Prostate gland (tissue), 2 donors: ENCODE measurements around the gene STAG1. TPM values are rescaled to one million over a fixed set of nuclear protein-coding genes. Genes with fewer than 3 reads are reported as not detected.
A peak's percentile ranks its signal among the peaks of the same experiment; 100 is the strongest.

Experiments used
- DNase-seq: peaks from one replicate; pipeline ENCODE4 v3.0.0-alpha.2; 2019; ENCODE audit warnings: low spot score
- H3K27ac ChIP-seq, 2 donors: fragments of 200-600 bp; sonication (generic); 2 replicates each; pipeline ENCODE4 v1.5.1; 2017 to 2019
- H3K27me3 ChIP-seq: fragments of 200-600 bp; sonication (generic); replicated peaks from 2 replicates; pipeline ENCODE4 v1.5.1; 2019; ENCODE audit not compliant: insufficient read depth
- H3K36me3 ChIP-seq, 2 donors: fragments of 200-600 bp; sonication (generic); 1 replicate in 1 of 2; 2 replicates in 1 of 2; pipeline versions ENCODE4 v1.5.1 to v1.8.1; 2017 to 2019
- H3K4me1 ChIP-seq: fragments of 200-600 bp; sonication (generic); replicated peaks from 2 replicates; pipeline ENCODE4 v1.5.1; 2019
- H3K4me3 ChIP-seq, 2 donors: fragments of 200-600 bp; sonication (generic); 2 replicates each; pipeline ENCODE4 v1.5.1; 2017 to 2019
- H3K9me3 ChIP-seq: fragments of 200-600 bp; sonication (generic); 2 replicates; pipeline ENCODE4 v1.5.1; 2017
- CTCF ChIP-seq, 4 experiments: fragments of 200-600 bp in 2 of 4; fragments of 450-650 bp in 2 of 4; sonication (generic) in 2 of 4; IDR thresholded peaks; 1 replicate in 3 of 4; 2 replicates in 1 of 4; pipeline ENCODE4 v1.5.1; 2016 to 2019; ENCODE audit warnings: antibody characterized with exemption in 4 of 4, mild to moderate bottlenecking in 2 of 4, moderate library complexity in 2 of 4
- POLR2A ChIP-seq: fragments of 450-650 bp; IDR thresholded peaks from one replicate; pipeline ENCODE4 v1.6.1; 2016; ENCODE audit warnings: antibody characterized with exemption, mild to moderate bottlenecking
- POLR2AphosphoS5 ChIP-seq: sonication (generic); formaldehyde crosslinking; IDR thresholded peaks from one replicate; pipeline ENCODE4 v1.6.1; 2017; ENCODE audit warnings: antibody characterized with exemption
- WGBS: methylation state at CpG from one replicate; pipeline ENCODE4 v1.1.5; 2018; 5-methylcytosine and 5-hydroxymethylcytosine counted together
- intact Hi-C: fragments of 100-400 bp; cut with DNase I; formaldehyde crosslinking; loops from one replicate; pipeline ENCODE4 v1.14.2; 2022
- total RNA-seq, 2 donors: library from RNA; depleted of rRNA; stranded (reverse); fragments of >200 nt; gene quantifications; one replicate each; pipeline ENCODE4 v1.1.0, GENCODE V29; 2016

STAG1 gene
- total RNA-seq, 2 donors from 2014 or later, result 21.9 to 34.1 TPM

DNA sequence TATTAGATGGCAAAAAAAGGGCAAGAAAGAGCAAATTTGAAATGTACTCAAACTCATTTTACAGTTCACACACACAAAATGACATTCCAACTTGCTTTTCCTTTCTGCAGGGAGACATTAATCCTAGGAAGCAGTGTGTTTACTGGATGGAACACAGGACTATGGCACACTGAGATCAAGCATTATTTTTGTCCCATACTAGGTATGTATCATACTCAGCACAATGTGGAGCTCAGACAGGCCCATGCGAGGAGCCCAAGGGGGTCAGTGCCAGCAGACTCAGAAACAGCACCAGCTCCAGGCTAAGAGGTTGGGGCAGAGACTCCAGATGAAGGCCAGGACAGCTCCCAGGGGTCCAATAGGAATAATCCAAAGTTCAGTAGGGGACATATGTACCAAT, 36.0 kb upstream of the STAG1 start:
- TF ChIP-seq CTCF (IDR thresholded peaks at IDR 0.05) (no peak), POLR2A (no peak), POLR2AphosphoS5 (no peak)
- intact Hi-C loops, result no loop called here
- no peak for DNase-seq
- H3K27ac ChIP-seq, result no peak overlapping the region
- H3K4me1 ChIP-seq, result no peaks in the 10 kb centered on the region
- H3K27me3 ChIP-seq, result no peaks in the 10 kb centered on the region
- no peaks in the 10 kb centered on the region for H3K9me3 ChIP-seq
- WGBS, result 94% methylated on average over 1 of the region's 1 CpG
- H3K4me3 ChIP-seq, result no peak overlapping the region
- H3K36me3 ChIP-seq, result no peaks in the 10 kb centered on the region

DNA sequence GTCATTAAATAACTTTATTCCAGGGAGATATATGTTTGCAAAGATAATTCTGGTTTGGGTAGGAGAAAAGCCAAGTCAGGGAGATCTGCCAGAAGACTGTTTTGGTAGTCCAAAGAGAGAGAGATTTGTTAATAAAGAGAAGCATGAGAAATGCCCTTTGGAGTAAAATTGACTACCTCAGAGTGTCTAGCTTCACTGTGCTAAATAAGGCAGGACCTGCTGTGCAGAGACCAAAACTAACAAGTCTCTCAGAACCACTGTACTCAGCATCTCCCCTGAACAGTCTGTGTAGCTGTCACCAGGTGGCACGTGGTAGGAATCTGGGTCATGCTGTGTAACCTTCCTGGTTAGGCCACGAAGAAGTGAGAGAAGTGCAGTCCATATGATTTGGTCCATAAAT, 35.2 kb upstream of the STAG1 start:
- H3K9me3 ChIP-seq, result no peaks in the 10 kb centered on the region
- H3K4me3 ChIP-seq, result no peak overlapping the region
- peak overlapping the region in 1 of 2 donors; percentile 23 for H3K27ac ChIP-seq
- H3K36me3 ChIP-seq, result no peaks in the 10 kb centered on the region
- WGBS, result 51% methylated on average over 2 of the region's 2 CpGs
- no peak for DNase-seq
- intact Hi-C loops, result no loop called here
- no peaks in the 10 kb centered on the region for H3K4me1 ChIP-seq
- no peaks in the 10 kb centered on the region for H3K27me3 ChIP-seq
- TF ChIP-seq POLR2AphosphoS5 (no peak), CTCF (IDR thresholded peaks at IDR 0.05) (no peak), POLR2A (no peak)

GRCh38 chr3:136783708-136784191, 31.6 kb upstream of the STAG1 start:
- no peaks in the 10 kb centered on the region for H3K36me3 ChIP-seq
- H3K4me1 ChIP-seq, result no peaks in the 10 kb centered on the region
- peak; percentile 20 for DNase-seq
- WGBS, result 25% methylated on average over 5 of the region's 5 CpGs
- H3K9me3 ChIP-seq, result no peaks in the 10 kb centered on the region
- no peaks in the 10 kb centered on the region for H3K27me3 ChIP-seq
- no peak overlapping the region for H3K4me3 ChIP-seq
- TF ChIP-seq POLR2AphosphoS5, result peak; percentile 68
- no peak for TF ChIP-seq CTCF (IDR thresholded peaks at IDR 0.05)
- TF ChIP-seq POLR2A, result no peak
- intact Hi-C loops, result no loop called here
- no peak overlapping the region for H3K27ac ChIP-seq

- WGBS, result 68% methylated on average over 4 of the region's 4 CpGs
- Histone ChIP-seq H3K9me3 (no peaks in the 10 kb centered on the region), H3K27me3 (no peaks in the 10 kb centered on the region), H3K27ac (no peak overlapping the region), H3K36me3 (no peaks in the 10 kb centered on the region), H3K4me1 (no peaks in the 10 kb centered on the region), H3K4me3 (no peak overlapping the region)
- no peak for DNase-seq
- intact Hi-C loops, result no loop called here
- TF ChIP-seq POLR2A (no peak), POLR2AphosphoS5 (no peak), CTCF (IDR thresholded peaks at IDR 0.05) (no peak)
Measured at GRCh38 chr3:136780741-136781140, 28.6 kb upstream of the STAG1 start.

- WGBS, result 53% methylated on average over 4 of the region's 4 CpGs
- TF ChIP-seq CTCF (IDR thresholded peaks at IDR 0.05) (no peak), POLR2A (no peak), POLR2AphosphoS5 (no peak)
- intact Hi-C loops, result no loop called here
- Histone ChIP-seq H3K27ac (no peak overlapping the region), H3K4me1 (no peaks in the 10 kb centered on the region), H3K27me3 (no peaks in the 10 kb centered on the region), H3K36me3 (no peaks in the 10 kb centered on the region), H3K4me3 (no peak overlapping the region), H3K9me3 (no peaks in the 10 kb centered on the region)
- DNase-seq, result no peak
Measured at GRCh38 chr3:136778865-136779264, 26.7 kb upstream of the STAG1 start.
